Right lung (tissue), 5 donors: Measurements from ENCODE around the gene P2RY12. TPM values are rescaled to one million over a fixed set of nuclear protein-coding genes. Genes with fewer than 3 reads are reported as not detected.

Experiments
- DNase-seq, 2 donors: peaks; one replicate each; pipeline ENCODE4 v3.0.0-alpha.2; 2013
- polyA plus RNA-seq, 5 donors: library from polyadenylated mRNA; unstranded; fragments of 120-200 nt; gene quantifications; one replicate each; pipeline versions ENCODE4 v1.2.1 to v1.2.3, GENCODE V29; 2013; ENCODE audit warnings: inconsistent platforms in 1 of 5, low replicate concordance in 1 of 5; ENCODE audit not compliant: insufficient read length in 5 of 5, insufficient read depth in 1 of 5

Gene P2RY12
- polyA plus RNA-seq, 5 donors, result 0.70 to 2.2 (median 1.3) TPM

DNA sequence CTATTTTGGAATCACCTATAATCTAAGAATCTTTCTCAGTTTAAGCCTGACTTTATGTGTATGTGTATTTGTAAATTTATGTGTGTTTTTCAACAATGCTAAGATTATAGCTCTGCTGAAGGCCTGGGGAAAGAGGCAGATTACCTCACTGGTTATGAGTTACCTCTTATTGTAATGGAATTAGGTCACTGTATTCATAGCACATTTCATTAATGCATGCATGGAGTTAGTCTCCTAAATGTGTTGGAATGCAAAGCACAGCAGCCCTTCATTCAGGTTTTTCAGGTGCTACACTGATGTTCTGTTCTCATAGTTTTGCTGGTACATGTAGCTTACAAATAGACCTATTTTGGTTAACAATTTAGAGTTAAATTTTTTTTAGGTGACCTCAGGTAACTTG lies 77.4 kb downstream of the P2RY12 start:
- DNase-seq, result no peak

DNA sequence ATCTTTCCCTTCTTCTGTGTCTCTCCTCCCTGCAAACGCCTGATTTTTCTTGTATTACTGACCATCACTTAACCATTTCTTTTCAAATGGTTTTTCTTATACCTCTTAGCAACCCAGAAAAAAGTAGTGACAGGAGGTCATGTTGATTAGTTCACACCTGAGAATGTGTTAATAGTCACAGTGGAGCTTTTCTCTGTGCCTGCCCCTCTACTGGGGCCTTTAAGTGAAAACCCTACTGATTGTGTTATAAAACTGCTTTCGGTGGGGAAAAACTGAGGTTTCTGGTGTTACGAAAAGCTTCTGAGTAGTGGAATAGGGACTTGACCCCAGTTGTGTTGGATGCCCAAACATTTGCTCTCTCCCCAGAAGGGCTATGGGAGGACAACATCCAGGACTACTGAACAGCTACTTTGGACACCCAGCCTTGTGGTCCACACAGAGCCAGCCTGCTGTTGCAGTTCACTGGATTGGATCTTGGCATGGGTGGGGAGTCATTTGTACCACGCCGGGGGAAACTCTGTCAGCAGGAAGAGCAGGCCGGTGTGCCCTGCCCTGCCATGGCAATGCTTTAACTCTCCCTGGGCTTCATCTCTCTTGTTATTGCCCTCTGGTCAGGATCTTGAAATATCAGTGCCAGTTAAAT lies 78.3 kb downstream of the P2RY12 start:
- DNase-seq, result no peak

DNA sequence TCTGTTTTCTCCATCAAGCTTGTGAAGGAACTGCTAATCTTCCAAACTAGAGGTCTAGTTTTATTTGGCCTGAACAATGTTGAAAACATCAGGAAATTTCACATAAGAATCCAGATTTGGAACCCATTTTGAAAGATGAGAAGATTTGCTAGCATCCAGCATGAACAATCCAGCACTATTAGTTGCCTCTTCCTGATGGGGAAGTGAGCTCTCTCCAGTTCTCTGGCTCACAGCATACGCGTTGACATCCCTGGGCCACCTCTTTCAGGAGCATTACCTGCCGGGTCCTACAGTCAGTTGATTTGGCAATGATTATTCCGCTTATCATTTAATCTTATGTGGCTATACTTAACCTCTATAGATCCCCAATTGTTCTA lies 78.8 kb downstream of the P2RY12 start:
- DNase-seq, result no peak

DNA sequence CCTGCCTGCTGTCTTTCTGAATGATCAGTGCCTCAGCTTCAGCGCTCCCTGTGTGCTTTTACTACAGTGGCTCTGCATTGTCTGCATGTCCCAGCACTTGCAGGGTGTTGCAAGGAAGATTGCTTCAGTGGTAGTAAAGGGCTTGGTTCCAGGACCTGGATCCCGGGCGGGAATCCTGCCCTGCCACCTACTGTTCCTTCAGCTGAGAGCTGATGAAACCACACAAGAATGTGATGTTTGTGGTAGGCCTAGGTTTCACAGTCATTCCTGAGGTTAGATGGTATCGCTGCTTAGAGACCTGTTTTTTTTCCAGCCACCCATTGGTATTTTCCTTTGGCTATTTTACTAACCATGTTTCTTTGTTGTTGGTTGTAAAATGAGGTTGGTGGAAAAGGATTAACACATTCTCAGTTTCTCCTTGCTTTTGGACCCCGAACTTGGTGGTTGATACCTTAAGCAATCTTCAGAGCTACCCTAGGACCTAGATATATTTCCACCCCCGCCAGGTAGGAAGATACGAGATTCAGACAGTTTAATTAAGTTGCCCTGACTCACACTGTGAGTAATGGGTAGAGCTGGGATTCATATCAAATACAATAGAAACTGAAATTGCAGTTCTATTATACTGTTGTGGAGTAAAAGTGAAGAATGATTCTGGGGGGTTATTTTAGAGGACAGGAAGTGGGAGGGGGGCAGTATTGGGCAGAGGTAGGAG lies 79.3 kb downstream of the P2RY12 start:
- DNase-seq, result peak in 1 of 2 donors; percentile 35

DNA sequence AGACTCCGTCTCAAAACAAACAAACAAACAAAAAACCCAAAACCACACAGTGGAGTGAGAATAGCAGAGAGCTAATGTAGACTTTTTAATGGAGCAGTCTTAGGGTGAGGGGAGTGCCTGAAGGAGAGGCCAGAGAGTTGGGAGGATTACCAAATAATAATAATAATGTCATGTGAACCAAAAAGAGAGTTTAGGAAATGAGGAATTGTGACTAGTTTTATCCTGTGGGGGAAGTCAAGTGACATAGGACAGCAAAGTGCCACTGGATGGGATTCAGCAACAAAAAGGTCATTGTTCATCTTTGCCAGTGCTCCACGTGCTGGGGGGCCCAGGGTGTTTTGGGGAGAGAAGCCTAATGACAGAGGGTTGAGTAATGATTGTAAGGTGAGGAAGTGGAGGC lies 80.8 kb downstream of the P2RY12 start:
- DNase-seq, result no peak

DNA sequence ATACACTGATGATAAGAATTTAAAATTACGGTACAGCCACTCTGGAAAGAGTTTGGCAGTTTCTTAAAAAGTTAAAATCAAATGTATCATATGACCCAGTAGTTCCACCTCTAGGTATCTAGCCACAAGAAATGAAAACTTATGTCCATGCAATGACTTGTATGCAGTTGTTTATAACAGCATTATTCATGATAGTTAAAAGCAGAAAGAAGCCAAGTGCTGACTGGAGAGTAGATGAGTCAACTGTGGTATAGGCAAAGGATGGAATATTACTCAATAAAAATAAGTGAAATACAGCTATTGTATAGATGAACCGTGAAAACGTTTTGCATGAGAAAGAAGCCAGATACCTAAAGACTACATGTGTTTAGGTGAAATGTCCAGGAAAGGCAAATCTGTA lies 82.8 kb downstream of the P2RY12 start:
- no peak for DNase-seq

DNA sequence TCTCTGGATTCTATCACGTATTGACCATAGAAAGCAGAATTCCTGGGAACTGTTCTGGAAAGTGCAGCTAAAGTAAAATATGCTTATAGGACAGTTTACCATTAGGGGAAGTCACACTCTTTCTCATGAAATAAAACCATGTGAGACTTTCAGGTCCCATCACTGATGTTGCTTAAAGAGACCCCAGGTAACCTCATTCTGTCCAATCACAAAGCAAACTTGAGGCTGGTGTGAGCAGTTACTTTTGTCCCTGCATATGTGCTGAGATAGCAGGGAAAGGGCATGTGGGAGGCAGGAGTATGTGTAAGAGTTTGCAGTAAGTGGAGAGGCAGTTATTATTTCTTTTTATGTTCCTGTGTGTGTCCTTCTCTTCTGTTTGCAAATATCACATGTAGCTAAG lies 84.0 kb downstream of the P2RY12 start:
- no peak for DNase-seq

DNA sequence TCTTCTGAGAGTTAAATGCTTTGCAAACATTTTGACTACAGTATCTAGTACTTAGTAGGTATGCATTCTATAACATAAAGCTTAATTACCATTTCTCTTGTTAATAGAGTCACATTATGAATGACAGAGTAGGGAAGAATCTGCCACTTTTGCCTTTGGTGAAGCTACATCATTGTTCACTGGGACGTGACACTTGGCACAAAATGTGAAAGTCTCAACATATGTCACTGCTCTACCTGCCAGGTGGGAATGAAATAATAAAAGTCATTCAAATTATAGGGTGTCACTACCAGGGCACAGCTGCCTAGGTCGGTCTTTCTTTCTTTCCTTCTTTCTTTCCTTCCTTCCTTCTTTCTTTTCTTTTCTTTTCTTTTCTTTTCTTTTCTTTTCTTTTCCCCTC lies 85.5 kb downstream of the P2RY12 start:
- DNase-seq, result no peak

DNA sequence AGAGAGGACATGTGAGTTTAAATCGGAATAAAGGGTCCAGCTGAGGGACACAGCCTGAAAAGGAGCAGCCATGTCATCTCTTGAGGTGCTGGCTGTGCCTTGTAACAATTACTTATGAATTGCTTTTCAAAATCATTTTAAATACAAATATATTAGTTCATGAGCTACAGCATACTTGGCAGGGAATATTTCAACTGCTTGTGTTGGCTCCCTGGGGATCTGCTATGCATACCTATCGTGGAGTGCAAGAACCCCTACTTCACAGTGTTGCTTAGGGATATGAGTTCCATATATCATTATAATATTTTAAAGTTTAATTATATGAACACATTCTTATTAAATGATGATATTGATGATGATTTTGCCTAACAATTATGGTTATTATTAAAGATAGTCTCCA lies 87.1 kb downstream of the P2RY12 start:
- no peak for DNase-seq

DNA sequence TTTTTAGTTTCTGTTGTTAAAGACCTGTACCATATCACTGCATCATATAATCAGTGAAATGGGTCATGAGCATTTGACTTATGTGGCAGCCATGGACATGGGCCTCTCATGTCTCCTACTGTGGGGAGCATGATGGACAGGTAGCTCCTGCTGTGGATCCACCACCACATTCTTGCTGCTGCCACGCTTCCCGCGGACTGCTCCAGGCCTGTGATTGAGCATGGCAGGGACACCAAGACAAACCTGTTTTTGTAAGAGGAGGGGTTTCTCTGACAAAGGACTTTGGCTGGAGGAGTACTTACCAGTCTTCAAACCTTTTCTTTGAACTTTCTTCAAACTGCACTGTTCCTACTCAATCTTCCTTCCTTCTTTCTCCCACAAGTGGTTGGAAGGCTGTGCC lies 88.3 kb downstream of the P2RY12 start:
- no peak for DNase-seq

DNA sequence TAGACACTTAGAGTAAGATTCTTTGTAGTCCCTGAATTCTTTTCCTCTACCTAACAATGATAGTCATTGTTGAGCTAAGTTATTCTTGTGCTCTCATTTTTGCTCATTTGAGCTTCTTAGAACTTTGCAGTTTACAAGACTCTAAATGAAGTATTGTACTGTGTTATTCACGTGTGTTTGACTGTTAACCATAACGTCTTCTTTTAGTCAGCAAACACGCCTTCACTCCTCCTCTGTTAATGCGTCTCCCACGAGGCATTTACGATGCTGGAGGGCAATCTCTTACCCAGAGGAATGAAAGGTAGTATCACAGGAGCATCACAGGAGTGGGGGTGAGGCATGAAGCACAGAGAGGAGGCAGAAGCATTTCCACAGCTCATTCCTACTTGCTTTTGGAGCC lies 91.4 kb downstream of the P2RY12 start:
- no peak for DNase-seq

DNA sequence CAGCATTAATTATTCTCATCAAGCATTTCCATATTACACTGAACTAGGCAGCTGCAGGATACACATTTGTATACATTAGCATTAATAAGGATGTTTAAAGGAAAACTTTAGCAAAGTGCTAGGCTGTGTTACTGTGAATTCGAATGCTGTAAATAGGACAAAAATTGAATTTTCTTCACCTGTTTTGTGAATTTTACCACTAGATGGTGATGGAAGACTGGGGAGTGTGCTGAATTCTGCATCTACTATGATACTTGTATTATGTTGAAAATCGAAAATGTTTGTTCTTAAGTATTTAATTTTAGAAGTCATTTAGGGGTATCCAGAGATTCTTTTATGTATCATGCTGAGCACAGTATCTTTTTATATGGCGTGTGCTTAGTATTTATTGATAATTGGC lies 93.9 kb downstream of the P2RY12 start:
- DNase-seq, result no peak

DNA sequence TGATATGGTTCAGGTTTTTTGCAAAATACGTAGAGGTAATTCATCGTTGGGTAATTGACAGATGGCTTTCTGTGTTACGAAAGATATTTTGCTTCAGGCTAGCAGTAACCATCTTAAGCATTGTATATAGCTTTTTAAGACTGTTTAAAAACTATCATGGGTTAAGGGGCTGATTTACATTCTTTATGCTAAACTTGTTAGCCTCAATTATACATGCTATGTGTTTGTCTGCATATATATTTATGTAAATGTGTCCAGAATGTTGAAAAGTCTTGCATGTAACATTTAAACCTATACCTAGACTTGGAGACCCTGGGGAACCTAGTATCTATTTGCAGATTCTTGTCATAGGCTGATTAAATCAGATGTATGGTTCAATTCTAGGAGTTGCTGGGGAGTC lies 95.1 kb downstream of the P2RY12 start:
- DNase-seq, result no peak

Other genes with a start within 250 kb of the P2RY12 start
- gene GPR171, start 181.5 kb downstream of the P2RY12 start, polyA plus RNA-seq, result 1 to 10 TPM in 2 of 5 donors, under 1 TPM in 3; 0.27 to 1.2 (median 0.65) TPM
- 1 to 10 TPM; 3.9 to 7.3 (median 5.4) TPM for gene P2RY14, start 106.2 kb downstream of the P2RY12 start, polyA plus RNA-seq
- gene GPR87, start 67.9 kb downstream of the P2RY12 start, polyA plus RNA-seq, result not detected
- 1 to 10 TPM in 4 of 5 donors, under 1 TPM in 1; 0.77 to 1.7 (median 1.7) TPM for gene P2RY13, start 55.2 kb downstream of the P2RY12 start, polyA plus RNA-seq
- gene IGSF10, start 76.3 kb upstream of the P2RY12 start, polyA plus RNA-seq, result 10 to 100 TPM; 17.6 to 38.3 (median 34.3) TPM